NB4 (cell line): ENCODE measurements around the gene THBS1.

Source experiments
- DNase-seq: peaks from one replicate; pipeline ENCODE4 v3.0.0; 2010; ENCODE audit warnings: low read depth
- H3K4me3 ChIP-seq: one replicate; pipeline ENCODE4 v1.5.1; 2011; ENCODE audit warnings: mild to moderate bottlenecking, low read depth, low read length, moderate library complexity
- MAX ChIP-seq: IDR thresholded peaks from 2 replicates; pipeline ENCODE4 v1.6.1; 2011; ENCODE audit warnings: low read depth, low read length
- MYC ChIP-seq: IDR thresholded peaks from 2 replicates; pipeline ENCODE4 v1.6.1; 2011; ENCODE audit warnings: low read depth, low read length
- POLR2A ChIP-seq: IDR thresholded peaks from 2 replicates; pipeline ENCODE4 v1.6.1; 2011; ENCODE audit warnings: mild to moderate bottlenecking; ENCODE audit not compliant: insufficient read length; ENCODE audit errors: extremely low read depth
- TF ChIP-seq, protein P1 (sequence below): IDR thresholded peaks from one replicate; pipeline ENCODE4 v1.5.1; 2012; ENCODE audit warnings: low read depth, low read length

Gene THBS1

DNA sequence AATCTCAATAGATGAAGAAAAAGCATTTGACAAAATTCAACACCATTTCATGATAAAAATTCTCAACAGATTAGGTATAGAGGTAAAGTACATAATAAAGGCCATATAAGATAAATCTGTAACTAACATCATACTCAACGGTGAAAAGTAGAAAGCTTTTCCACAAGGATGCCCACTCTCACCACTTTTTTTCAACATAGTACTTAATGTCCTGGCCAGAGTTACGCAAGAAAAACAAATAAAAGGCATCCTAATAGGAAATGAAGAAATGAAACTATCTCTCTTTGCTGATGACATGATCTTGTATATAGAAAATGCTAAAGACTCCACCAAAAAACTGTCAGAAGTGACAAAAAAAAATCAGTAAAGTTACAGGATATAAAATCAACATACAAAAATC is 33.0 kb downstream of the THBS1 start:
- no peak for TF ChIP-seq MAX
- TF ChIP-seq MYC: no peak
- no peak for TF ChIP-seq POLR2A
- TF ChIP-seq, protein P1, sequence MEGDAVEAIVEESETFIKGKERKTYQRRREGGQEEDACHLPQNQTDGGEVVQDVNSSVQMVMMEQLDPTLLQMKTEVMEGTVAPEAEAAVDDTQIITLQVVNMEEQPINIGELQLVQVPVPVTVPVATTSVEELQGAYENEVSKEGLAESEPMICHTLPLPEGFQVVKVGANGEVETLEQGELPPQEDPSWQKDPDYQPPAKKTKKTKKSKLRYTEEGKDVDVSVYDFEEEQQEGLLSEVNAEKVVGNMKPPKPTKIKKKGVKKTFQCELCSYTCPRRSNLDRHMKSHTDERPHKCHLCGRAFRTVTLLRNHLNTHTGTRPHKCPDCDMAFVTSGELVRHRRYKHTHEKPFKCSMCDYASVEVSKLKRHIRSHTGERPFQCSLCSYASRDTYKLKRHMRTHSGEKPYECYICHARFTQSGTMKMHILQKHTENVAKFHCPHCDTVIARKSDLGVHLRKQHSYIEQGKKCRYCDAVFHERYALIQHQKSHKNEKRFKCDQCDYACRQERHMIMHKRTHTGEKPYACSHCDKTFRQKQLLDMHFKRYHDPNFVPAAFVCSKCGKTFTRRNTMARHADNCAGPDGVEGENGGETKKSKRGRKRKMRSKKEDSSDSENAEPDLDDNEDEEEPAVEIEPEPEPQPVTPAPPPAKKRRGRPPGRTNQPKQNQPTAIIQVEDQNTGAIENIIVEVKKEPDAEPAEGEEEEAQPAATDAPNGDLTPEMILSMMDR: no peak
- DNase-seq: no peak
- H3K4me3 ChIP-seq: no peak overlapping the region

DNA sequence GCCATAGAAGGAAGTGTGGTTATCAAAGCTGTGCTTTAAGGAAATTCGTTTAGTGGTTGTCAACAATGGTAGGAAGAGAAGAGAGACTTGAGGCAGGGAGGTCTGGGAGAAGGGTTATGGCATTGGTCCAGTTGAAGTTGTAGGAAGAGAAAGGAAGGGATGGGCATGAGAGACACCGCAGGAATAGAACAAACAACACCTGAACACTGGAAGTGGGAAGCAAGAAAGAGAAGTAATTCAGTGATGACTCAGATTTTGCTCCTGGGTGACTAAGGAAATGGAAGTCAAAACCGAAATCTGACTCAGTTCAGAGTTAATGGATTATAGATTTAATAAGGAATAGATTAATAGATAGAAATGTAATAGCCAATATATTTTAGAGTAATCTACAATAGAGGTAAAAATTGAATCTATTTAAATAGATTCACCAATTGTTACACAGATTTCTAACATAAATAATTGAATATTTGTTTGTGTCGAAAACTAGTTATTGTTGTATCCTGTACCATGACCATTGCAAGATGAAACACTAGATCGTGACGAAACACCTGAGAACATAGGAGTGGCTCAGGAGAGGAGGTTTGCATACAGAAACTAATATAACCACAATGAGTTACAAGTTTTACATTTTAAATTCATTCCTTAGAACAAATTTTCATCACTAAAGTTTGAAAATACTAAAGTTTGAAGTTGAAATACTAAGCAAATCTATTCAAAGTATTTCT is 36.0 kb downstream of the THBS1 start:
- H3K4me3 ChIP-seq: no peak overlapping the region
- no peak for TF ChIP-seq POLR2A
- no peak for TF ChIP-seq MYC
- TF ChIP-seq, protein P1: no peak
- TF ChIP-seq MAX: no peak
- no peak for DNase-seq

GRCh38 chr15:39618063-39618823 is 37.4 kb downstream of the THBS1 start:
- no peak for DNase-seq
- H3K4me3 ChIP-seq: no peak overlapping the region
- TF ChIP-seq, protein P1: no peak
- no peak for TF ChIP-seq MYC
- TF ChIP-seq MAX: no peak
- TF ChIP-seq POLR2A: no peak

DNA sequence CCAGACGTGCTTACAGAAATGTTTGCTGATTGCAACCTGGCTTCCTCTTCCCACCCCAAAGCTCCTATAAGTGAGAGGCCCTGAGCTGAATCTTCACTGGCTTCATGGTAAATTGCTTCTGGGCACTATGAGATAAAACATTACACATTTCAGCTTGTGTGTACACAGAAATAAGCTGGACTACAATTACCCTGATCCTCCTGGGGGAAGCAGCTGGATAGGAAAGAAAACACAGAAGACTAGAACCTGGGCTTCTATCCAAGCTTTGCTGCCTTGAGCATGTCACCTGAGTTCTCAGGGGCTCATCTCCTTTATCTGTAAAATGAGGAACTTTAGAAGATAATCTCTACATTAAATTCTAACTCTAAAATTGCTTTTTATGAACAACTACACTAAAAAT is 40.3 kb downstream of the THBS1 start:
- TF ChIP-seq MAX (no peak), MYC (no peak), POLR2A (no peak)
- TF ChIP-seq, protein P1: no peak
- no peak overlapping the region for H3K4me3 ChIP-seq
- DNase-seq: no peak

GRCh38 chr15:39621976-39622375 is 41.1 kb downstream of the THBS1 start:
- no peak for DNase-seq
- TF ChIP-seq POLR2A (no peak), MYC (no peak), MAX (no peak)
- TF ChIP-seq, protein P1: no peak
- H3K4me3 ChIP-seq: no peak overlapping the region
